IPS-18a (cell line): ENCODE measurements around the gene FDCSP.

ENCODE experiments used
- H3K27ac ChIP-seq: one replicate; pipeline ENCODE4 v1.5.1; 2013; ENCODE audit warnings: low read length
- H3K27me3 ChIP-seq: one replicate; pipeline ENCODE4 v1.6.1; 2013; ENCODE audit warnings: mild to moderate bottlenecking, low read length; ENCODE audit not compliant: control insufficient read depth, insufficient read depth
- H3K36me3 ChIP-seq: one replicate; pipeline ENCODE4 v1.6.1; 2013; ENCODE audit warnings: low read depth, low read length; ENCODE audit not compliant: control insufficient read depth
- H3K4me1 ChIP-seq: one replicate; pipeline ENCODE4 v1.6.1; 2013; ENCODE audit warnings: low read depth, low read length; ENCODE audit not compliant: control insufficient read depth
- H3K4me3 ChIP-seq: one replicate; pipeline ENCODE4 v1.5.1; 2013; ENCODE audit warnings: low read length
- H3K9ac ChIP-seq: one replicate; pipeline ENCODE4 v1.6.1; 2013; ENCODE audit warnings: mild to moderate bottlenecking, low read length, moderate library complexity
- H3K9me3 ChIP-seq: one replicate; pipeline ENCODE4 v1.6.1; 2013; ENCODE audit warnings: low read depth, low read length; ENCODE audit not compliant: control insufficient read depth

Gene FDCSP

GRCh38 chr4:70225824-70226223 is at the start of gene FDCSP:
TSS of gene FDCSP (plus strand) at chr4:70226124. CDS start at chr4:70231195, 5,071 bp downstream.
- H3K36me3 ChIP-seq: no peaks in the 10 kb centered on the region
- H3K27me3 ChIP-seq: no peaks in the 10 kb centered on the region
- H3K4me1 ChIP-seq: no peaks in the 10 kb centered on the region
- H3K27ac ChIP-seq: no peak within 1 kb of the TSS
- no peak within 1 kb of the TSS for H3K9ac ChIP-seq
- H3K9me3 ChIP-seq: no peaks in the 10 kb centered on the region
- no peak within 1 kb of the TSS for H3K4me3 ChIP-seq

GRCh38 chr4:70177090-70177489 is 48.8 kb upstream of the FDCSP start:
- no peaks in the 10 kb centered on the region for H3K27me3 ChIP-seq
- H3K9me3 ChIP-seq: no peaks in the 10 kb centered on the region
- H3K9ac ChIP-seq: no peak overlapping the region
- H3K4me1 ChIP-seq: no peaks in the 10 kb centered on the region
- no peak overlapping the region for H3K4me3 ChIP-seq
- H3K27ac ChIP-seq: no peak overlapping the region
- H3K36me3 ChIP-seq: no peaks in the 10 kb centered on the region

GRCh38 chr4:70178075-70178660 is 47.8 kb upstream of the FDCSP start:
- Histone ChIP-seq H3K27me3 (no peaks in the 10 kb centered on the region), H3K4me3 (no peak overlapping the region), H3K4me1 (no peaks in the 10 kb centered on the region), H3K36me3 (no peaks in the 10 kb centered on the region), H3K9me3 (no peaks in the 10 kb centered on the region), H3K27ac (no peak overlapping the region), H3K9ac (no peak overlapping the region)

- no peaks in the 10 kb centered on the region for H3K36me3 ChIP-seq
- H3K27me3 ChIP-seq: no peaks in the 10 kb centered on the region
- no peak overlapping the region for H3K4me3 ChIP-seq
- no peak overlapping the region for H3K9ac ChIP-seq
- no peaks in the 10 kb centered on the region for H3K4me1 ChIP-seq
- no peak overlapping the region for H3K27ac ChIP-seq
- H3K9me3 ChIP-seq: no peaks in the 10 kb centered on the region
These were observed 46.1 kb upstream of the FDCSP start for GRCh38 chr4:70179811-70180210.

- H3K27ac ChIP-seq: no peak overlapping the region
- H3K36me3 ChIP-seq: no peaks in the 10 kb centered on the region
- H3K4me3 ChIP-seq: no peak overlapping the region
- no peak overlapping the region for H3K9ac ChIP-seq
- no peaks in the 10 kb centered on the region for H3K9me3 ChIP-seq
- H3K27me3 ChIP-seq: no peaks in the 10 kb centered on the region
- H3K4me1 ChIP-seq: no peaks in the 10 kb centered on the region
These were observed 44.1 kb upstream of the FDCSP start for GRCh38 chr4:70181864-70182263.

- no peaks in the 10 kb centered on the region for H3K4me1 ChIP-seq
- no peaks in the 10 kb centered on the region for H3K36me3 ChIP-seq
- no peak overlapping the region for H3K4me3 ChIP-seq
- H3K9me3 ChIP-seq: no peaks in the 10 kb centered on the region
- H3K9ac ChIP-seq: no peak overlapping the region
- no peak overlapping the region for H3K27ac ChIP-seq
- H3K27me3 ChIP-seq: no peaks in the 10 kb centered on the region
These were observed 43.3 kb upstream of the FDCSP start for GRCh38 chr4:70182517-70183167.

- Histone ChIP-seq H3K9ac (no peak overlapping the region), H3K4me1 (no peaks in the 10 kb centered on the region), H3K9me3 (no peaks in the 10 kb centered on the region), H3K27me3 (no peaks in the 10 kb centered on the region), H3K36me3 (no peaks in the 10 kb centered on the region), H3K27ac (no peak overlapping the region), H3K4me3 (no peak overlapping the region)
These were observed 42.6 kb upstream of the FDCSP start for GRCh38 chr4:70183168-70183939.

GRCh38 chr4:70183940-70184246 is 42.0 kb upstream of the FDCSP start:
- H3K27me3 ChIP-seq: no peaks in the 10 kb centered on the region
- H3K4me3 ChIP-seq: no peak overlapping the region
- H3K9me3 ChIP-seq: no peaks in the 10 kb centered on the region
- H3K9ac ChIP-seq: no peak overlapping the region
- no peak overlapping the region for H3K27ac ChIP-seq
- no peaks in the 10 kb centered on the region for H3K4me1 ChIP-seq
- no peaks in the 10 kb centered on the region for H3K36me3 ChIP-seq

- H3K4me3 ChIP-seq: no peak overlapping the region
- H3K36me3 ChIP-seq: no peaks in the 10 kb centered on the region
- no peaks in the 10 kb centered on the region for H3K4me1 ChIP-seq
- no peaks in the 10 kb centered on the region for H3K9me3 ChIP-seq
- H3K27ac ChIP-seq: no peak overlapping the region
- no peaks in the 10 kb centered on the region for H3K27me3 ChIP-seq
- H3K9ac ChIP-seq: no peak overlapping the region
These were observed 38.7 kb upstream of the FDCSP start for GRCh38 chr4:70187216-70187615.

- no peak overlapping the region for H3K4me3 ChIP-seq
- no peak overlapping the region for H3K9ac ChIP-seq
- H3K9me3 ChIP-seq: no peaks in the 10 kb centered on the region
- no peaks in the 10 kb centered on the region for H3K27me3 ChIP-seq
- no peak overlapping the region for H3K27ac ChIP-seq
- H3K36me3 ChIP-seq: no peaks in the 10 kb centered on the region
- no peaks in the 10 kb centered on the region for H3K4me1 ChIP-seq
These were observed 35.3 kb upstream of the FDCSP start for GRCh38 chr4:70190579-70190978.

- Histone ChIP-seq H3K4me1 (no peaks in the 10 kb centered on the region), H3K9ac (no peak overlapping the region), H3K27ac (no peak overlapping the region), H3K4me3 (no peak overlapping the region), H3K36me3 (no peaks in the 10 kb centered on the region), H3K27me3 (no peaks in the 10 kb centered on the region), H3K9me3 (no peaks in the 10 kb centered on the region)
These were observed 34.3 kb upstream of the FDCSP start for GRCh38 chr4:70191647-70192046.

GRCh38 chr4:70192895-70193294 is 33.0 kb upstream of the FDCSP start:
- no peak overlapping the region for H3K9ac ChIP-seq
- peaks cover 5% of the 10 kb centered on the region for H3K4me1 ChIP-seq
- no peak overlapping the region for H3K4me3 ChIP-seq
- no peaks in the 10 kb centered on the region for H3K27me3 ChIP-seq
- H3K36me3 ChIP-seq: no peaks in the 10 kb centered on the region
- H3K27ac ChIP-seq: no peak overlapping the region
- no peaks in the 10 kb centered on the region for H3K9me3 ChIP-seq
